Endodermal cell (in vitro differentiated cells): ENCODE results near the gene KCND3. TPM values are rescaled to one million over a fixed set of nuclear protein-coding genes. Genes with fewer than 3 reads are reported as not detected.

ENCODE experiments used
- DNase-seq: peaks from one replicate; pipeline ENCODE4 v3.0.0-alpha.2; 2017
- H3K27ac ChIP-seq: 2 replicates; pipeline ENCODE4 v1.5.1; 2013; ENCODE audit warnings: mild to moderate bottlenecking, low read depth, low read length, moderate library complexity
- H3K27me3 ChIP-seq: 2 replicates; pipeline ENCODE4 v1.6.1; 2013; ENCODE audit warnings: mild to moderate bottlenecking, low read length, moderate library complexity; ENCODE audit not compliant: insufficient read depth, control insufficient read depth, poor library complexity, severe bottlenecking
- H3K36me3 ChIP-seq: 2 replicates; pipeline ENCODE4 v1.7.0; 2013; ENCODE audit warnings: mild to moderate bottlenecking, low read length, moderate library complexity; ENCODE audit not compliant: control insufficient read depth, insufficient read depth
- H3K4me1 ChIP-seq: one replicate; pipeline ENCODE4 v1.7.0; 2013; ENCODE audit warnings: low read length; ENCODE audit not compliant: control insufficient read depth, insufficient read depth
- H3K4me3 ChIP-seq: 2 replicates; pipeline ENCODE4 v1.5.1; 2013; ENCODE audit warnings: mild to moderate bottlenecking, low read length, moderate library complexity
- H3K9ac ChIP-seq: 2 replicates; pipeline ENCODE4 v1.6.1; 2013; ENCODE audit warnings: mild to moderate bottlenecking, low read length, moderate library complexity; ENCODE audit not compliant: poor library complexity, severe bottlenecking; ENCODE audit errors: extremely low read depth
- H3K9me3 ChIP-seq: 2 replicates; pipeline ENCODE4 v1.6.1; 2013; ENCODE audit warnings: mild to moderate bottlenecking, low read length, moderate library complexity; ENCODE audit not compliant: control insufficient read depth
- H3K27ac Mint-ChIP-seq: 2 replicates; pipeline ENCODE4 v1.8.0; 2020; ENCODE audit warnings: mixed read lengths
- H3K27me3 Mint-ChIP-seq: 2 replicates; pipeline ENCODE4 v1.8.0; 2021; ENCODE audit warnings: mild to moderate bottlenecking, mixed read lengths; ENCODE audit not compliant: insufficient read depth
- H3K36me3 Mint-ChIP-seq: 2 replicates; pipeline ENCODE4 v1.8.0; 2020; ENCODE audit warnings: low read depth, mixed read lengths
- H3K4me1 Mint-ChIP-seq: 2 replicates; pipeline ENCODE4 v1.8.0; 2020; ENCODE audit warnings: mixed read lengths
- H3K4me3 Mint-ChIP-seq: 2 replicates; pipeline ENCODE4 v1.8.0; 2020; ENCODE audit warnings: mild to moderate bottlenecking, moderate library complexity, mixed read lengths
- H3K9me3 Mint-ChIP-seq: 2 replicates; pipeline ENCODE4 v1.8.0; 2020; ENCODE audit warnings: mild to moderate bottlenecking, mixed read lengths
- WGBS, 2 experiments: methylation state at CpG; one replicate each; pipeline versions ENCODE4 v1.1.5 to v1.1.7; 2013; ENCODE audit warnings: missing lambda C conversion rate in 2 of 2, mixed read lengths in 1 of 2; ENCODE audit not compliant: insufficient coverage in 1 of 2, insufficient read length in 1 of 2; 5-methylcytosine and 5-hydroxymethylcytosine counted together
- total RNA-seq, 2 donors: library from RNA; stranded (reverse); fragmentation: NEBNext Ultra II Directional in 1 of 2; extraction: Animal tissue kit (Norgen Biotek cat#: 25700) in 1 of 2; gene quantifications; 2 replicates in 1 of 2; 3 replicates in 1 of 2; pipeline ENCODE4 v1.2.1, GENCODE V29; 2021
- TF ChIP-seq, protein P1 (sequence below): fragments of 200-600 bp; sonication (generic); conservative IDR thresholded peaks from 2 replicates; pipeline ENCODE4 v1.5.0; 2021; ENCODE audit warnings: antibody characterized with exemption, mild to moderate bottlenecking

The KCND3 gene
- total RNA-seq, 2 donors from 2014 or later: 0.13 TPM; not detected in 1

DNA sequence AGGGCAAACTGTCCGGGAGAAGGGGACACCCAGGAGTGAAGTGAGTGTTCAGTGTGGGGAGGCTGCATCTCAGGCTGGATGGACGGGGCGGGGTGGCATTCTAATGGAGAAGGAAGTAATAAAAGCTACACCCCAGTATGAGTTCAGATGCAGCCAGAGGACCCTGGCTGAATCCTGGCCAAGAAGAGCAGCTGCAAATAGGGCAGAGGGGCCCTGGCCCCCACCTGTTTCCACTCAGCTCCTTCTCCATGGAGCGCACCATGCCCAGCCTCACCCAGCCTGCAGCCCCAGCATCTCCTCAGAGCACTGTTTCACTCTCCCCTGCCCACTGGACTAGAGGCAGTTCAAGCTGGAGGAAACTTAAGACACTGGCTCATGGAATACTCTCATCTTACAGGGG, 46.4 kb downstream of the KCND3 start:
- no peak overlapping the region for H3K27ac ChIP-seq
- H3K9ac ChIP-seq: no peak overlapping the region
- DNase-seq: no peak
- H3K4me3 ChIP-seq: no peak overlapping the region
- Mint-ChIP-seq H3K4me3 (no peak overlapping the region), H3K27ac (no peak overlapping the region), H3K36me3 (no peaks in the 10 kb centered on the region), H3K4me1 (peaks cover 4% of the 10 kb centered on the region), H3K27me3 (peaks cover 9% of the 10 kb centered on the region), H3K9me3 (no peaks in the 10 kb centered on the region)
- 87 to 95% methylated on average over 4 of the region's 4 CpGs for WGBS, 2 experiments
- H3K4me1 ChIP-seq: no peaks in the 10 kb centered on the region
- no peaks in the 10 kb centered on the region for H3K9me3 ChIP-seq
- TF ChIP-seq, protein P1, sequence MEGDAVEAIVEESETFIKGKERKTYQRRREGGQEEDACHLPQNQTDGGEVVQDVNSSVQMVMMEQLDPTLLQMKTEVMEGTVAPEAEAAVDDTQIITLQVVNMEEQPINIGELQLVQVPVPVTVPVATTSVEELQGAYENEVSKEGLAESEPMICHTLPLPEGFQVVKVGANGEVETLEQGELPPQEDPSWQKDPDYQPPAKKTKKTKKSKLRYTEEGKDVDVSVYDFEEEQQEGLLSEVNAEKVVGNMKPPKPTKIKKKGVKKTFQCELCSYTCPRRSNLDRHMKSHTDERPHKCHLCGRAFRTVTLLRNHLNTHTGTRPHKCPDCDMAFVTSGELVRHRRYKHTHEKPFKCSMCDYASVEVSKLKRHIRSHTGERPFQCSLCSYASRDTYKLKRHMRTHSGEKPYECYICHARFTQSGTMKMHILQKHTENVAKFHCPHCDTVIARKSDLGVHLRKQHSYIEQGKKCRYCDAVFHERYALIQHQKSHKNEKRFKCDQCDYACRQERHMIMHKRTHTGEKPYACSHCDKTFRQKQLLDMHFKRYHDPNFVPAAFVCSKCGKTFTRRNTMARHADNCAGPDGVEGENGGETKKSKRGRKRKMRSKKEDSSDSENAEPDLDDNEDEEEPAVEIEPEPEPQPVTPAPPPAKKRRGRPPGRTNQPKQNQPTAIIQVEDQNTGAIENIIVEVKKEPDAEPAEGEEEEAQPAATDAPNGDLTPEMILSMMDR: no peak
- no peaks in the 10 kb centered on the region for H3K36me3 ChIP-seq
- H3K27me3 ChIP-seq: no peaks in the 10 kb centered on the region

DNA sequence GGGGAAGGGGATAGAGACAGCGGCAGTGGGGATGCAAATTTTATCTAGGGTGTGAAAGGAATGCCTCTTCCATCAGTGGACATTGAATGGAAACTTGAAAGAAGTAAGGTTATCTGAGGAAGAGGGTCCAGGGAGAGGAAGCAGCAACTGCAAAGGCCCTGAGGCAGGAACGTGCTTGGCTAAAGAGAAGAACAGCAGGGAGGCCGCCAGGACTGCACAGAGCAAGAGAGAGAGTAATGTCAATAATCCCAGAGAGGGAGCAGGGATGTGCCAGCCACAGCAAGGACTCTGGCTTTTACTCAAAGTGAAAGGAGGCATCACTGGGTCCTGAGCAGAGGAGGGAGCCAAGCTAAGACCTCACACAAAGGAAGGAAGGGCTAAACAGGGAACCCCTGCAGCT, 50.9 kb downstream of the KCND3 start:
- no peaks in the 10 kb centered on the region for H3K9me3 ChIP-seq
- H3K27ac ChIP-seq: no peak overlapping the region
- Mint-ChIP-seq H3K36me3 (no peaks in the 10 kb centered on the region), H3K27ac (no peak overlapping the region), H3K27me3 (peaks cover 10% of the 10 kb centered on the region), H3K9me3 (no peaks in the 10 kb centered on the region), H3K4me3 (no peak overlapping the region), H3K4me1 (peaks cover 5% of the 10 kb centered on the region)
- 83 to 90% methylated on average over 3 of the region's 3 CpGs for WGBS, 2 experiments
- DNase-seq: no peak
- no peaks in the 10 kb centered on the region for H3K36me3 ChIP-seq
- H3K4me3 ChIP-seq: no peak overlapping the region
- no peaks in the 10 kb centered on the region for H3K4me1 ChIP-seq
- TF ChIP-seq, protein P1: no peak
- H3K9ac ChIP-seq: no peak overlapping the region
- peaks cover 16% of the 10 kb centered on the region for H3K27me3 ChIP-seq

DNA sequence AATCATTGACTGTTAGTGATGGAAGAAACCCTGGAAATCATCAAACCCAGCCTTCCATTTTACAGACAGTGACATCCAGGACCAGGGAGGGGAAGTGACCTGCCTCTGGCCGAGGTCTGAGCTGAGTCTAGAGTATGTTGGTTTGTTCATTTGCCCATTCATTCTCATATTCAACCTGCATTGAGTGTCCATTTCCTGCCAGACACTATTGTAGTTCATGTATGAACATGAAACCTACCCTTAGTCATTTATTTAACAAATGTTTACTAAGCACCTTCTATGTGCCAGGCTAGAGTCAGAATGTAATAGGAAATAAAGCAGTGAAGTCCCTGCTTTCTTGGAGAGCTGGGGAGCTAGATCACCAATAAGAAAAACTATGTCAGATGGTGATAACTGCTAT, 51.3 kb downstream of the KCND3 start:
- no peaks in the 10 kb centered on the region for H3K36me3 ChIP-seq
- no peaks in the 10 kb centered on the region for H3K9me3 ChIP-seq
- Mint-ChIP-seq H3K27me3 (peaks cover 8% of the 10 kb centered on the region), H3K4me1 (peaks cover 5% of the 10 kb centered on the region), H3K27ac (no peak overlapping the region), H3K9me3 (no peaks in the 10 kb centered on the region), H3K36me3 (no peaks in the 10 kb centered on the region), H3K4me3 (no peak overlapping the region)
- no peaks in the 10 kb centered on the region for H3K4me1 ChIP-seq
- H3K27me3 ChIP-seq: peaks cover 16% of the 10 kb centered on the region
- H3K27ac ChIP-seq: no peak overlapping the region
- H3K4me3 ChIP-seq: no peak overlapping the region
- peak; percentile 19 for DNase-seq
- H3K9ac ChIP-seq: no peak overlapping the region
- 56% methylated on average over 1 of the region's 1 CpG; no CpG with 5 or more reads in 1 of the 2 experiments for WGBS, 2 experiments
- TF ChIP-seq, protein P1: no peak
